HG03520 (cell line): ENCODE data around the gene POU6F1.
"Not testable (repeated sequence)": the region's sequence is repeated elsewhere in the genome, so short reads cannot be mapped to it uniquely, and the experiment has no call there.

Experiments used
- ATAC-seq: cut with Tn5 transposase; IDR thresholded peaks from one replicate; pipeline ENCODE4 v1.9.1; 2021; ENCODE audit warnings: mild to moderate bottlenecking, moderate library complexity; ENCODE audit not compliant: unreplicated experiment

Gene POU6F1

DNA sequence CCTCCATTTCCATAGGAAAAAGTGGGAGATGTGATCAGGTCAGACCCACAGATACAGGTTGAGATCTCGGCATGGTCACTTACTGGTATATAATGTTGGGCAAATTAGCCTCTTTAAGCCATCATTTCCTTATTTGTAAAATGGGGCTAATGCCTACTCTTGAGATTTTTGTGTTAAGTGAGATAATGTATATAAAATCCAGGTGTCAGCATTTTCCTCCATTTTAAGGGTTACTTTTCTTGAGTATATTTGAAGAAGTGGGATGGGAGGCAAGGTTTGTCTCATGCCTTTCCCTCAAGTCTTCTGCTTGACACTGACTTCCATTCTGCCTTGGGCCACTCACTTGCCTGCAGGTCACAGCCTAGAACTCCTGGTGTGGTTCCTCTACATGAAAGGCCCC lies 10.1 kb upstream of the POU6F1 start:
- no peak for ATAC-seq

DNA sequence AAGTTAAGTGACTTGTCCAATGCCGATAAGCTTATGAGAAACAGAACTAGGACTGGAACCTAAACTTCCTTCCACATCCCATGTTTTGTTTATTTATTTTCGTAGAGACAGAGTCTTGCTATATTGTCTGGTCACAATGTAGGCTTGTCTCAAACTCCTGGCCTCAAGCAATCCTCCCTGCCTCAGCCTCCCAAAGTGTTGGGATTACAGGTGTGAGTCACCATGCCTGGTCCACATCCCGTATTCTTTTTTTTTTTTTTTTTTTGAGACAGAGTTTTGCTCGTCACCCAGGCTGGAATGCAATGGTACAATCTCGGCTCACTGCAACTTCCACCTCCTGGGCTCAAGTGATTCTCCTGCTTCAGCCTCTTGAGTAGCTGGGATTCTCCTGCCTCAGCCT lies 9.2 kb upstream of the POU6F1 start:
- not testable (repeated sequence) for ATAC-seq

DNA sequence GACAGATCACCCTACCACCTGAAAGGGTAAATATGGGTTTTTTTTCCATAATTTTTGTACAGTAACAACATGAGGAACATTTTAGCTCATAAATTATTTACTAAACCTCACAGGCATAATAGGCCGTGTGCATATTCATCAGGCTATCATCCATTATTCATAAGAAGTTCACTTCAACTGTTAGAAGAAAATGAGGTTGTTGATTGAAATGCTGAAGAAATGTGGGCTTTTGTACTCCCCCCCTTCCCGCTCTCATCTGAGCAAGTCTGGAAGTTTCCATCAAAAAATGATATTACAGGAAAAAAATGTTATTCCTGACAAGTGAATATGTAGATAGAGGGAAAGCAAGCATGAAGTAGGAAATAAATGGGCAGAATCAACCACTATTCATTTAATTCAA lies 7.9 kb upstream of the POU6F1 start:
- ATAC-seq = no peak

DNA sequence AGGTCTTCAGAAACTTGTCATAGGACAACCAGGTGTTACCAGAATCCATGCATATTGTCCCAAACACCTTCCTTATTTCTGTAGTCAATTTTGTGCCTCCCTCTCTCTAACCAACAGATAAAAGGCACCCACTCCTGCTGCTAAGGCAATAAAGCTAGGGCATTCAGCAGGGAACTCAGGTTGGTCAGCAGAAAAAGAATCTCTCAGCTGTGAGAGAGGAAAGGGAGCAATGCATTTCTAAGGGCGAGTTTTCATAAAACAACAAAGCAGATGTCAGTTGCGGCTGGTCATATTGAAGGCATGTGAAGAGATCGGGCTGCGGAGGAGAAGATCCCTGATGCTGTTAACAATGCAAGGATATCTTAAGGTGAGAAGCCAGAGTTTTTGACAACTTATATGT lies 7.4 kb upstream of the POU6F1 start:
- ATAC-seq = no peak

DNA sequence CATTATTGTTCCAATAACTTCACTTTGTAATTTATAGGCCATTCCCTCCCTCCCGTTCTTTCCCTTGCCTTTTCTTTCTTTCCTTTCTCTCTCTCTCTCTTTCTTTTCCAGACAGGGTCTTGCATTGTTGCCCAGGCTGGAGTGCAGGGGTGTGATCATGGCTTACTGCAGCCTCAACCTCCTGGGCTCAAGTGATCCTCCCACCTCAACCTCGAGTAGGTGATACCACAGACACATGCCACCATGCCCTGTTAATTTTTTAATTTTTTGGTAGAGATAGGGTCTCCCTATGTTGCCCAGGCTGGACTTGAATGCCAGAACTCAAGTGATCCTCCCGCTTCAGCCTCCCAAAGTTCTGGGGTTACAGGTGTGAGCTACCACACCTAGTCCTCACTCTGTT lies 6.8 kb upstream of the POU6F1 start:
- no peak for ATAC-seq

DNA sequence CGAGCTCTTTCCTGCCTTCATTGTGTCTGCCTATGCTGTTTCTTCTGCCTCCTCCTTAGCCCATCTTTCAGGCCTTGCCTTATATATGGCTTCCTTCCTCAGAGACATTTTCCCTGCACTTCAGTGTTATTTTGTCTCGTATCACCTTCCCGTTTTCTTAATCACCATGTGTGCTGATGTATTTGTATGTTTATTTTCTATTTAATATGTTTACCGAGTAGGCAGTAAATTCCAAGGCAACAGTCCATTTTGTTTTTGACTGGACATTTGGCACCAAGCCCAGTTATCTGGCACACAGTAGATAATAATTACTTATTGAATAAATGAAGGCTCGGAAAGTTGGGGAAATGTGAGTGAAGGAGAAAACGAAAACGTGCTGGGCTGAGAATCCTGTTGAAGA lies 4.6 kb upstream of the POU6F1 start:
- no peak for ATAC-seq

DNA sequence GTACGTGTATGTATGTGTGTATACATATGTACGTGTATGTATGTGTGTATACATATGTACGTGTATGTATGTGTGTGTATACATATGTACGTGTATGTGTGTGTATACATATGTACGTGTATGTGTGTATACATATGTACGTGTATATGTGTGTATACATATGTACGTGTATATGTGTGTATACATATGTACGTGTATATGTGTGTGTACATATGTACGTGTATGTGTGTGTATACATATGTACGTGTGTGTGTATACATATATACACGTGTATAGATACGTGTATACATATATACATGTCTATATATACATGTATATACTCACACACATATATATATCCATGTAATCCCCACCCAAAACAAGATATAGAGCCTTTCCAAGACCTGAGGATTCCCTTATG lies 2.0 kb upstream of the POU6F1 start:
- not testable (repeated sequence) for ATAC-seq

DNA sequence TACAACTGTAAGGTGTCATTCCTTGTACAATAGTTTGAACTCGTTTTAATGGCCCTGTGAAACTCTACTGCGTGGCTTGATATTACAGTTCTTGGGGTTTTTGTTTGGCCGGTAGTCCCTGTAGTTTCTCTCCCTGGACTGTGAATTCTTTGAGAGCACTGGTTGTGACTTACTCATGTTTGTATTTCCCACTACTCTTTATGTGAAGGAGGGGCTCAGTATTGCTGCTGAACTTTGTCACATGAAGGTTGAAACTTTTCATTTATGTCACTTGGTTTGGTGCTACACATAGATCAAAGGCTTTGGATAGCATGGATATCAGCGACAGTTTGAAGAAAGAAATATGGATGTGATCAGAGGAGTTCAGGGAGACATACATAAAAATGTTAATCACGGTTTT lies 1.5 kb upstream of the POU6F1 start:
- no peak for ATAC-seq

DNA sequence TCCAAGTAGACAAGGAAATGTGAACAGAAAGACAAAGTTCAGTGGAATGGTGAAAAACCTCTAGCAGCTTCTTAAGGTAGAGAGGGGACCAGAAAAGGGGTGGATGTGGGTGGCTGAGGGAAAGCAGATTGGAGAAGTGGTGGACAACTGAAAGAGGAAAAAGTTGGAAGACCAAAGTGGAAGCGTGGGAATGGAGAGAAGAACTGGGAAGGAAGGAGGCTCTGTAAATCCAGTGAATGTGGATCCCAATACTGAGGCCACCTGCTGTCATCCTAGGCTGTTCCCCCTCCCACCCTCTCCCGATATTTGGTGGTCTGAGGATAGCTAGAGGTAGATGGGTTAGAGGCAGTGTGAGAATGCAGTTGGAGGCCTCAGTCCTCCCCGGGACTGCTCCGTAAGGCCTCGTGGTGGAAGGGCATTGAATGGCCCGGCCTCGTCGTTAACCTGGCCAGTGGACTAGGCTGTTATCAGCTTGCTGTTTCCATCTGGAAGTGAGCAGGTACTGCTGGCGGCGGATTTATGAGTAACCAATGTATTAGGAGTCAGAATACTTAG lies 822 bp upstream of the POU6F1 start:
- ATAC-seq = no peak

DNA sequence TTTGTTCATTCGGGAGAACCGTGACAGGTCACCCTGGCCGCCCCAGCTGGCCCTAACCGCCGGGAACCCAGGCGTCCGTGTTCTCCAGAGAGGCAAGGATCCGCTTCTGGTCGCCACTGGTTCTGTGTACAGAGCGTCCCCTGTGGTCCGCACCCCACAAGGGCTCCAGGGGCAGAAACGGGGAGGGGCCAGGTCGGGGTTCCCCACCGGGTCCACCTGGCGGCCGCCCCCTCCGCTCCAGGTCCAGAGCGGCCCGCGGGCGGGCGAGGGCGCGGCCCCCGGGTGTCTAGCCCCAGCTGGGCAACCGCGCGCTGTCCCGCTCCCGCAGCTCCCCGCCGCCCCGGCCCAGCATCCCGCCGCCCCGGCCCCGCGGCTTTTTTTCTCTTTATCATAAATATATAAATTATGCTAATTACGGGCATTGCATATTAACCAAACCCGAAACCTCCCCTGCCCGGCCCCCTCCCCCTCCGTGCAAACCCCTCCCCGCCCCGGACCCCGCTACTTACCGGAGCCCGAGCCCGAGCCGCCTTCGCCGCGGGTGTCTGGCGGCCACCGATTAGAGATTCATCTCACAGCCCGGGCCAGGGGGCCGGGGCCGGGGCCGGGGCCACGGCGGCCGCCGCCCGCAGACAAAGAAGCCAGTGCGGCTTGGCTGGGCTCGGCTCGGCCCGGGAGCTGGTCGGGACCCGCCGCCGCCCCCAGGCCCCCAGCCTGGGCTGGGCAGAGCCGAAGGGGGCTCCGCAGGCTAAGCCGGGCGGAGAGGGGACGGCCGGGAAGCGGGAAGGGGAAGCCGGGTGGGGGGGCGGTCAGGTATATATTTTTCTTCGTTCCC lies 512 bp downstream of the POU6F1 start:
- ATAC-seq = no peak

DNA sequence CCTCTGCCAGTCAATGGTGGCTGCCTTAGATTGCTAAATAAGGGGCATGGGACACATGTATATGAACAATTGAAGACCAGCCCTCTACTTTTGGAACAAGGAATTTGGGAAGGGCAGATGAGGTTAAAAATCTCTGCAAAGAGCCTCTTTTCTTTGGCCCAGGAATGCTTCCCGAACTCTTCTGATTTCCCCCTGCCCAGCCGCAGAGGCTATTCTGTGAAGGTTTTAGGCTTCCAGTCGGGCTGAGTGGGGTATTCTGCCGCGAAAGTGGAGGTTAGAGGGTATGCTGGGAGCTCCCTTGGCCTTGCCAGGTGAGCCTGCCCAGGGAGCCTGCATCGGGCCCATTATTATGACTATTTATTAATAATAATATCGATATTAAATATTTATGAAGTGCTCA lies 1.2 kb downstream of the POU6F1 start:
- ATAC-seq = no peak

DNA sequence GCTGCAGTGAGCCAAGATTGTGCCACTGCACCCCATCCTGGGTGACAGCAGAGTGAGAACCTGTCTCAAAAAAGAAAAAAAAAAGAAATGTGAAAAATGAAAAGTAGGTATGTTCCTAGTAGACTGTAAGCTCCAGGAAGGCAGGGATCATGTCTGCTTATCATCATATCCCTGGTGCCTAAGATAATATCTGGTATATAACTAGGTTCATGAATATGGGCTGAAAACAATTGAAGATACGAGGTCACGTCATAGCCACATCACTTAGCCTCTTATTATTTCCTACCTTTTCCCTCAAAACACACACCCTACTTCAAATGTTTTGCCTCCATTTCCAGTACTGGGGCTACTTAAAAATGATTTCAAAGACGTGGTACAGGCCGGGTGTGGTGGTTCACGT lies 3.0 kb downstream of the POU6F1 start:
- no peak for ATAC-seq

DNA sequence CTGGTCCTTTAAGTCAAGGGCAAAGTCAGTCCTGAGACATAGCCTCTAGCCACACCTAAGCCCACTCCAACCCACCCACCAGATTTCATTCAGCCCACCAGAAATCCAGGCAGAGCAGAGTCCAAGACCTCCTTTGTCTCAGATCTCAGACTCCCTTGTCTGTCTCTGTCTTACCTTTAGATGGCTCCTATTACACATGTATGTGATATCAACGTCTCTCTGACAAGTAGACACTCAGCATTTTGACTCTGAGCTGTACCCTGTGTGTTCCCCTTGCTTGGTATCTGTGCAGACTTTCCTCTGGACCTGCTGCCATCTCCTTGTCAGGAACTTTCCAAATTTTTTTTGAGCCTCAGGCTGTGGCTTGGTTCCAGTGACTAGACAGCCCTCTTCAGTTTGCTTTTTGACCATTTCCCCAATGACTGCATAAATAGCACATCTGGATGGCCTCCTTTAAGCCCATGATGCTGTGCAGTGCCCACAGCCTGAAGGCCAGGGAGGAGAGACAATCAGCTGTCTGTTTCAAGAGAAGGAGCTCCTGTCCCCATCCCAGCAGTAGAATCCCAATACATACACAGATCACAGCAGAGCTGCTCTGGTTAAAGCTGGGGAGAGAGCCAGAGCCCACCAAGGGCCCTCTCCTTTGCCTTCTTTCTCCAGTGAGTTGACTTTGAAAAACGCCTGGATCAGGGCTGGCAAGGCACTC lies 7.0 kb downstream of the POU6F1 start:
- ATAC-seq = no peak

DNA sequence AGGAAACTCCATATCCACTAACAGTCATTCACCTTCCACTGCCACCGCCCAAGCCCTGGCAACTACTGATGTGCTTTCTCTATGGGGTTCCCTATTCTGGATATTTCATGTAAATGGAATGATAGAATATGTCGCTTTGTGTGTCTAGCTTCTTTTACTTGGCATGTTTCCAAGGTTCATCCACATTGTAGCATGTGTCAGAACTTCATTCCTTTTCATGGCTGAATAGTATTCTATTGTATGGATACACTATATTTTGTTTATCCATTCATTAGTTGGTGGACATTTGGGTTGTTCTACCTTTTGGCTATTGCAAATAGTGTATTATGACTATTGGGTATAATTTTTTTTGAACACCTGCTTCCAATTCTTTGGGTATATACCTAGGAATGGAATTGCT lies 8.6 kb downstream of the POU6F1 start:
- no peak for ATAC-seq

DNA sequence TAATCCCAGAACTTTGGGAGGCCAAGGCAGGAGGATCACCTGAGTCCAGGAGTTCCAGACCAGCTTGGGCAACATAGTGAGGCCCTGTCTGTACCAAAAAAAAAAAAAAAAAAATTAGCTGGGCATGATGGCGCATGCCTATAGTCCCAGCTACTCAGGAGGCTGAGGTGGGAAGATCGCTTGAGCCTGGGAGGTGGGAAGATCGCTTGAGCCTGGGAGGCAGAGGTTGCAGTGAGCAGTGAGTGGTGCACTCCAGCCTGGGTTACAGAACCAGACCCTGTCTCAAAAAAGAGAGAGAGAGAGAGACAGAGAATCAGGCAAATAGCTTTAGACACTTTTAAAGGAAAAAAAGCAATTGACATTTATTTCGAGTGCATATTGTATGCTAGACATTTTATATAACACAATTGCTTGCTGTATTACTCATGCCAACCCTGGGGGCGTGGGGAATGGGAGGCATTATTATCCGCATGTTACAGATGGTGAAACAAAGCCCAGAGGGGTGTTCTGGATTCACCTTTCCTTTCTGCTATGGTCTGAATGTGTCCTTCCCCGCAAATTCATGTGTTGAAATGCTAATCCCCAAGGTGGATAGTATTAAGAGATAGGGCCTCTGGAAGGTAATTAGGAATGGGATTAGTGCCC lies 9.7 kb downstream of the POU6F1 start:
- ATAC-seq = no peak

DNA sequence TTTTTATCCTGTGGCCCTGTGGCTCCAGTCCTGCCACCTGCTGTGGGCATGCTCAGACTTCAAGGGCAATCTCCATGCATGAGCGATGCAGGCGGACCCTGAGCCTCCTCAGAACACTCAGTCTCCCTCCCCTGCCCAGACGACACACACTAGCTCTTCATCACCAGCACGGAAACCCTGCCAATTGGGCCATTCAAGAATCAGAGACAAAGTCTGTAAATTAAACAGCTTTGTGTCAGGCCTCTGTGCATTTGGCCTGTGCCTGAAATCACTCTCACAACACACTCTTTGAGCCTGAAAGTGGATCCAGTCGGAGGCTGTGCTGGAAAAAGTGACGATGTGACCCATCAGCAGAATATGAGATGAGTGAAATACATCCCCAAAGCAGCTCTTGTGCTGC lies 12.5 kb downstream of the POU6F1 start:
- ATAC-seq = no peak

DNA sequence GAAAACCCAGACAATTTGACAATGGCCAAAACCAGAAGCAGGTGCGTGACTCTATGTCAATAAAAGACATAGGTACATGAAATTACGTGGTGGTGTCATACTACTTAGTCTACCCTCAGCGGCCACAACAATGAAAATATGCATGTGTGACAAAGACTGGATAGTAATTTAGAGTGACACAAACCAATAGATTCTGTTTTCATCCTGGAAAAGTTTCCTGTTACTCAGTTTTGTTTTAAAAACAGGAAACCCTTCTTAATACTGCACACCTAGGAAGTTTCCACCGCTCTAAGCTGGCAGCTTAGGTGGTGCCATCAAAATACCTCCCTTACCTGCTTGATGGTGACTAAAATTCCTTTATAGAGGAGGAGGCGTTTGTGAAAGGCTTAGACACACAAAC lies 15.1 kb downstream of the POU6F1 start:
- ATAC-seq = no peak

DNA sequence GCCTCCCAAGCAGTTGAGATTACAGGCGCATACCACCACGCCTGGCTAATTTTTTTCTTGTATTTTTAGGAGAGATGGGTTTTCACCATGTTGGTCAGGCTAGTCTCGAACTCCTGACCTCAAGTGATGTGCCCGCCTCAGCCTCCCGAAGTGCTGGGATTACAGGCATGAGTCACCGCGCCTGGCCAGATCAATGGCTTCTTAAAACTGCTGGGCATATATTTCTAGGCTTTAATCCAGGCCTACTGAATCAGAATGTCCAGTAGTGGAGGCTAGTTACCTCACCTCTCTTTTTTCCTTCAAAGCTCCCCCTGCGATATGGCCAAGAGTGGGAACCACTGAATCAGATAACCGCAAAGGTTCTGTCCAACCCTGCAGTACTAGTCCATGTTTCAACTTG lies 17.1 kb downstream of the POU6F1 start:
- no peak for ATAC-seq

DNA sequence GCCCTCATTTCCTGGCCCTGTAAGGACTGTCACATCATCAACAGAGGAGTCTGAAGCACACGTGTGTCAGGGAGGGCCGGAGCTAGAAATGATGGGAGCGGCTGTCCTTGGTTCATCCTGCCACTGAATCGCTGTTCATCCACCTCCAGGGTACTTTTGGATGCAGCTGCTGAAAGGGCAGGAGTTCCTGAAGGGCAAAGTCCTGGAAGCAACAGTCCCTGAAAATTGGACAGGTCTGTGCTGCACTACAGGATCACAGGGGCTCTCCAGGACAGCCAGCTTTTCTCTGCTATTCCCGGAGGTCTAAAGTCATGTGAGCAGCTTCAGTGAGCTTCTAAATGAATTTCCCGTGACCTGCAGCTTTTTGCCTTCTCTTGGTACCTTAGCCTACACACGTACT lies 17.7 kb downstream of the POU6F1 start:
- no peak for ATAC-seq

DNA sequence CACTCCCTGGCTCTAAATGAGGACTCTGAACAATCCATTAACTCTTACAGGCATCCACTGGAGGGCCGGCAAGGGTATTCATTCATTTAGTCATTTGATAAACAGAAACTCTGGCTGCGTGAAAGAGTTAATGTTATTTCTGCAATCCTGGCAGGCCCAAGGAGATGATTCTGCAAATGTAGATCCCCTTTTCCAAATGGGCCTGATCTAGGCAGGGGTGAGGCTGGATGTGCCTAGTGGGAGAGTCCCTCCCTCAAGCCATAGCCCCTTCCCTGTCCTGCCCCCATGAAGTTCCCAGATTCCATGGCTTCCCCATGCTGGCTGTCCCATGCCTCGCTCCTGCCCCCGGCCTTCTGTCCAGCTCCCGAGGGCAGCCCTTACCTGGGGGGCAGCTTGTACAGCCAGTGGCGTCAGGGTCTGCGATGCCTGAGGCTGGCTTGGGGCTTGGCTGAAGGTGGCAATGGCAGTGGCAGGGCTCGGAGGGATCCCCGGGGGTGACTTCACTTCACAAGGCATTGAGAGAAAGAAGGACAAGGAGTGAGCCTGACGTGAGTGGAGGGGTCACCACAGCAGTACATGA lies 18.4 kb downstream of the POU6F1 start:
- ATAC-seq = no peak

DNA sequence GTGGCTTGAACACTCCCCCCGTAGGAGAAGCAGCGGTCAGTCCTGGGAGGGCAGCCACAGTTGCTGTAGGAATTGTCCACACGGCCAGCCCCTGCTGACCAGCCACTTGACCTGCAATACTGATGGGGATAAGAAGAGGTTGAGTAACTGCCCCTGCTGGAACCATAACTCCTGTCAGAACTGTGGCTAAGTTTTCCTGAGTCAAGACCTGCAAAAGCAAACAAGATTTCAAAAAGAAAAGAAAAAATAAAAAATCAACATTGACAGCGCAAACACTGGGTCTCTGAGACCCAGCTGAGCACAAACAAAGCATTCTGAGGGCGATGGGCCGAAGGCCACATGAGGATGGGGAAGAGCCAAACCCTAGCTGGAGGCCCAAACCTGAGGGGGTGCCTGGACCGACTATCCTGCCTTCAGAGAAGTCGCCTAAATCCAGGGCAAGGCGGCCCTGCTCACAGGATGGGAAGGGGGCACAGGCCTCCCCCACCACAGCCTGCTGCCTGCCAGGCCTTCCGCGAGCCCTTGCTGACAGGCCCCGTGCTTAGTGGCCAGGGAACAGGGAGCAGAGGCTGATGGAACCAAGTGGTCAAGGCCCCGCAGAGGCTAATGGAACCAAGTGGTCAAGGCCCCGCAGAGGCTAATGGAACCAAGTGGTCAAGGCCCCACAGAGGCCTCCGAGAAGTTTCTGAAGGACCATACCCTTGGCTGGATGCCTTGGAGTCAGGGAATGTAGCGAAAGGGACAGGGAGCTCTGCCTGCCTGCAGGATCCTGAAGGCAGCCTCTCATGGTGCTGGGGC lies 19.1 kb downstream of the POU6F1 start:
- ATAC-seq = no peak
